ENCODE data around the gene PAN3. TPM values are rescaled to one million over a fixed set of nuclear protein-coding genes. Genes with fewer than 3 reads are reported as not detected.

Gene PAN3
- total and polyA plus RNA-seq, 9 donors = 16.5 to 24.0 (median 18.7) TPM

GRCh38 chr13:28318496-28318895 is 180.2 kb downstream of the PAN3 start:
- no peaks in the 10 kb centered on the region for H3K9me3 ChIP-seq (replicated peaks; ENCODE audit: control insufficient read depth, low read depth, low read length)
- no peaks in the 10 kb centered on the region for H3K36me3 ChIP-seq (ENCODE audit: control insufficient read depth, insufficient read depth, low read length)
- peak overlapping the region; percentile 6 for H3K27ac ChIP-seq (ENCODE audit: low read length)
- DNase-seq = peak; percentile 89
- WGBS (ENCODE audit: insufficient coverage) = 31% methylated on average over 6 of the region's 7 CpGs
- peaks cover 53% of the 10 kb centered on the region for H3K4me1 ChIP-seq (ENCODE audit: control insufficient read depth, insufficient read depth, low read length)
- peaks cover 2% of the 10 kb centered on the region for H3K27me3 ChIP-seq (ENCODE audit: control insufficient read depth, insufficient read depth, low read length)
- H3K4me3 ChIP-seq (ENCODE audit: low read length) = no peak overlapping the region

DNA sequence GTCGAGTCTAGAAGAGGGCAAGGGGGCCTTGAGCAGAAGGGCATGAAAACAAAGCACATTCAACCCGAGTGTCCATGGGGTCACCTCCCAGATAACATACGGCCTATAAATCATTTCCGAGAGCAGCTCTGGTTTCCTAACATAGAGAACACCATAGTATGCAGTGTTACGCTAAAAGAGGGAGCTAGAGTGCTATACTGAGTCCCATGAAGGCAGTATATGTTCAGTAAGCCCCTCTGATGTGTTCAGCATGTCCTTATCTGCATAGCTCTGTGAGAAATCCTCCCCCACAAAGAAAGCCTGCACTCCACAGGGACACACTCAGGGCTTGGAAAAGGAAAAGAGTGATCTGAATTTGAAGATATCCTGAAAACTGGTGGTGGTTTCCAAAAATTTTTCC is 181.2 kb downstream of the PAN3 start:
- DNase-seq = peak; percentile 30
- no peak overlapping the region for H3K4me3 ChIP-seq (ENCODE audit: low read length)
- H3K9me3 ChIP-seq (replicated peaks; ENCODE audit: control insufficient read depth, low read depth, low read length) = no peaks in the 10 kb centered on the region
- H3K27me3 ChIP-seq (ENCODE audit: control insufficient read depth, insufficient read depth, low read length) = peaks cover 2% of the 10 kb centered on the region
- no peak overlapping the region for H3K27ac ChIP-seq (ENCODE audit: low read length)
- H3K4me1 ChIP-seq (ENCODE audit: control insufficient read depth, insufficient read depth, low read length) = peaks cover 54% of the 10 kb centered on the region
- H3K36me3 ChIP-seq (ENCODE audit: control insufficient read depth, insufficient read depth, low read length) = no peaks in the 10 kb centered on the region
- whole genome bisulfite sequencing (ENCODE audit: insufficient coverage) = 39% methylated on average over 2 of the region's 5 CpGs

GRCh38 chr13:28320209-28320608 is 181.9 kb downstream of the PAN3 start:
- Histone ChIP-seq H3K9me3 (replicated peaks; ENCODE audit: control insufficient read depth, low read depth, low read length) (no peaks in the 10 kb centered on the region), H3K4me3 (ENCODE audit: low read length) (no peak overlapping the region), H3K27me3 (ENCODE audit: control insufficient read depth, insufficient read depth, low read length) (peaks cover 2% of the 10 kb centered on the region), H3K27ac (ENCODE audit: low read length) (no peak overlapping the region), H3K36me3 (ENCODE audit: control insufficient read depth, insufficient read depth, low read length) (no peaks in the 10 kb centered on the region), H3K4me1 (ENCODE audit: control insufficient read depth, insufficient read depth, low read length) (peaks cover 59% of the 10 kb centered on the region)
- DNase-seq = no peak
- WGBS (ENCODE audit: insufficient coverage) = 88% methylated on average over 3 of the region's 6 CpGs

GRCh38 chr13:28320884-28321574 is 182.7 kb downstream of the PAN3 start:
- Histone ChIP-seq H3K4me3 (ENCODE audit: low read length) (no peak overlapping the region), H3K4me1 (ENCODE audit: control insufficient read depth, insufficient read depth, low read length) (peaks cover 55% of the 10 kb centered on the region), H3K27ac (ENCODE audit: low read length) (no peak overlapping the region), H3K9me3 (replicated peaks; ENCODE audit: control insufficient read depth, low read depth, low read length) (no peaks in the 10 kb centered on the region), H3K36me3 (ENCODE audit: control insufficient read depth, insufficient read depth, low read length) (no peaks in the 10 kb centered on the region), H3K27me3 (ENCODE audit: control insufficient read depth, insufficient read depth, low read length) (peaks cover 2% of the 10 kb centered on the region)
- WGBS (ENCODE audit: insufficient coverage) = 77% methylated on average over 4 of the region's 11 CpGs
- DNase-seq = no peak

DNA sequence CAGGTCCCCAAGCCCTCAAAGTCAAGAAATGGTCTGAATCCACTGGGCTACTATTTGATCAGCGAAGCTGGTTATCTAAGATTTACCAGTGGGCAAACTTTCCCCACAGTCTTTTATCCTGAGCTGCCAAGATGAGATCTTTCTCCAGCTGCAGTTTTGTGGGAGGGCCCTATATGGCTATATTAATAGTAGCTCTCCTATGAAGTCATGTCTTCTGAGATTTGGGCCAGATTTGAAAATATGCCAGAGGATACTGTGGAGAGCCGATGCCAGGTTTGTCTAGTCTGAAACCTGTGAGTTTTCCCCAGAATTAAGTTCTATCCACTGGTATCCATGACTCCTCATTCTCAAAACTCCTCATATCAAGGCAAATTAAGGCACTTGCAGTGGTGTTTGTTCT is 183.4 kb downstream of the PAN3 start:
- Histone ChIP-seq H3K9me3 (replicated peaks; ENCODE audit: control insufficient read depth, low read depth, low read length) (no peaks in the 10 kb centered on the region), H3K4me3 (ENCODE audit: low read length) (no peak overlapping the region), H3K27me3 (ENCODE audit: control insufficient read depth, insufficient read depth, low read length) (peaks cover 2% of the 10 kb centered on the region), H3K36me3 (ENCODE audit: control insufficient read depth, insufficient read depth, low read length) (no peaks in the 10 kb centered on the region), H3K27ac (ENCODE audit: low read length) (peak overlapping the region; percentile 3), H3K4me1 (ENCODE audit: control insufficient read depth, insufficient read depth, low read length) (peaks cover 52% of the 10 kb centered on the region)
- WGBS (ENCODE audit: insufficient coverage) = no CpG with 5 or more reads among the region's 2 CpGs
- peak; percentile 66 for DNase-seq

GRCh38 chr13:28322256-28322905 is 184.0 kb downstream of the PAN3 start:
- H3K27ac ChIP-seq (ENCODE audit: low read length) = peak overlapping the region; percentile 24
- H3K27me3 ChIP-seq (ENCODE audit: control insufficient read depth, insufficient read depth, low read length) = peaks cover 2% of the 10 kb centered on the region
- no peaks in the 10 kb centered on the region for H3K9me3 ChIP-seq (replicated peaks; ENCODE audit: control insufficient read depth, low read depth, low read length)
- WGBS (ENCODE audit: insufficient coverage) = 71% methylated on average over 6 of the region's 11 CpGs
- H3K4me3 ChIP-seq (ENCODE audit: low read length) = no peak overlapping the region
- H3K4me1 ChIP-seq (ENCODE audit: control insufficient read depth, insufficient read depth, low read length) = peaks cover 46% of the 10 kb centered on the region
- peak; percentile 65 for DNase-seq
- no peaks in the 10 kb centered on the region for H3K36me3 ChIP-seq (ENCODE audit: control insufficient read depth, insufficient read depth, low read length)

DNA sequence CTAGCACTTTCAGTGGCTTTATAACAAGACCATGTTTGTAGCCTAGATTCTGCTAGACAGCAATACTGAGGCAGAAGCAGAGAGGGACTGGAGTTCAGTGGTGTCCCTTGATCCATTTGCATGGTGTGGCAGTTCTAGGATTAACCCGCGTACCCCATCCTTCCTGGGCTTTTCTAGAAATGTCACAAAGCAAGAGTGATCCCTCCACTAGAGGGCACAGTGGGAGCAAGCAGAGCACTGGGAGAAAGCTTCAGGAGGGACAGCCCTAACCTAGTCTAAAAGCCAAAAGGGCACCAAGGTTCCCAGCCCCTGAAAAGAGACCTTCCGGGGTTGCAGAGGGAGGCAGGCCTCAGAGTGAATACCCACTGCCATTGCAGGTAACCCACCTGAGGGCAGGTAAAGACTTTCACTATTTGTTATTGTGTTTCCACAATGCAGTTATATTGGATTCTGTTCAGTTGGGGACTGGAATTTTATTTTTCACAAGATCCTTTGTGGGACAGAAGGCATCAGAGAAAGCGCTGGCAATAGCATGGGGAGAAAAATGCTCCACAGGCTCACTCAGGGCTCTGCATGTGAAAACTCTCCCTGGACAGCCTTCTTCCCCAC is 185.9 kb downstream of the PAN3 start:
- H3K9me3 ChIP-seq (replicated peaks; ENCODE audit: control insufficient read depth, low read depth, low read length) = no peaks in the 10 kb centered on the region
- no peaks in the 10 kb centered on the region for H3K36me3 ChIP-seq (ENCODE audit: control insufficient read depth, insufficient read depth, low read length)
- DNase-seq = peak; percentile 62
- WGBS (ENCODE audit: insufficient coverage) = 60% methylated on average over 2 of the region's 4 CpGs
- H3K27ac ChIP-seq (ENCODE audit: low read length) = no peak overlapping the region
- peaks cover 28% of the 10 kb centered on the region for H3K4me1 ChIP-seq (ENCODE audit: control insufficient read depth, insufficient read depth, low read length)
- peaks cover 2% of the 10 kb centered on the region for H3K27me3 ChIP-seq (ENCODE audit: control insufficient read depth, insufficient read depth, low read length)
- H3K4me3 ChIP-seq (ENCODE audit: low read length) = no peak overlapping the region

DNA sequence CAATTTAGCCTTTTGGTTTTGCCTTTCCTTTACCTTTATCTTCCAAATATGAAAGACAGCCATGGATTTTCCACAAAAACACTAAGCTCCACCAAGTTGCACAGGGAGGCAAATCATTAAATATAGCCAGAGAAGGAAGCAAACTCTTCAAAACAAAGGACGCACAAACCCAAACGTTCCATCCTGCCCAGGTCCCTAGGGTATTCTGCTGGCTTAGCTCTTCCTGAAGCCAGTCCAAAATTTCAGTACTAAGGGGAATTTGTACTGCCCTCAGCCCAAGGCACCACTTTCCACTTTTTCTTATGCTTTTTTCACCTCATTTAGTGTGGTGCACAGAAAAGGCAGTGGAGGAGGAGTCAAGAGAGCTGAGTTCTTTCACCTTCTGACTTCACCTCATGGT is 186.7 kb downstream of the PAN3 start:
- Histone ChIP-seq H3K27me3 (ENCODE audit: control insufficient read depth, insufficient read depth, low read length) (peaks cover 2% of the 10 kb centered on the region), H3K9me3 (replicated peaks; ENCODE audit: control insufficient read depth, low read depth, low read length) (no peaks in the 10 kb centered on the region), H3K4me1 (ENCODE audit: control insufficient read depth, insufficient read depth, low read length) (peaks cover 24% of the 10 kb centered on the region), H3K36me3 (ENCODE audit: control insufficient read depth, insufficient read depth, low read length) (no peaks in the 10 kb centered on the region), H3K4me3 (ENCODE audit: low read length) (no peak overlapping the region), H3K27ac (ENCODE audit: low read length) (no peak overlapping the region)
- 0% methylated on average over 2 of the region's 2 CpGs for WGBS (ENCODE audit: insufficient coverage)
- no peak for DNase-seq

GRCh38 chr13:28326056-28326455 is 187.7 kb downstream of the PAN3 start:
- H3K27ac ChIP-seq (ENCODE audit: low read length) = no peak overlapping the region
- H3K4me3 ChIP-seq (ENCODE audit: low read length) = no peak overlapping the region
- WGBS (ENCODE audit: insufficient coverage) = no CpG with 5 or more reads among the region's 2 CpGs
- DNase-seq = no peak
- no peaks in the 10 kb centered on the region for H3K9me3 ChIP-seq (replicated peaks; ENCODE audit: control insufficient read depth, low read depth, low read length)
- no peaks in the 10 kb centered on the region for H3K36me3 ChIP-seq (ENCODE audit: control insufficient read depth, insufficient read depth, low read length)
- peaks cover 2% of the 10 kb centered on the region for H3K27me3 ChIP-seq (ENCODE audit: control insufficient read depth, insufficient read depth, low read length)
- H3K4me1 ChIP-seq (ENCODE audit: control insufficient read depth, insufficient read depth, low read length) = peaks cover 18% of the 10 kb centered on the region
